ENCODE data around the gene SDK2.

SDK2 gene

DNA sequence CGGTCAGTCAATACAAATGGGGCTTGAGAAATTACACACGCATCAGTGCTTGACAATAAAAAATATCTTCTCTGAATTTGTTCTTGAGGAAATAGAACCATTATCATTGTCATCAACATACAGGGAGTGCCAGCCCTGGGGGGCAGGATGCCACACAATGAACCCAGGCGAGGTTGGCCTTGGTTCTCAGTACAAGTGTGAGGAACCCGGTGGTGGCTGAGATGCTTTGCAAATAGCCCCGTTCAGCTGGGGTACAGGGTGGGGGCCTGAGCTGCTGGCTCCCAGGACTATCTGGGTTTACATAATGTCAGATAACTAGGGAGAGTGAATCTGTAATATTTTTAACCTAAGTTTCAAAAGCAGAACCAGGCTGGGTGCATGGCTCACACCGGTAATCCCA is 219.7 kb downstream of the SDK2 start:
- DNase-seq (ENCODE audit: low read depth): no peak
- TF ChIP-seq, protein P1, sequence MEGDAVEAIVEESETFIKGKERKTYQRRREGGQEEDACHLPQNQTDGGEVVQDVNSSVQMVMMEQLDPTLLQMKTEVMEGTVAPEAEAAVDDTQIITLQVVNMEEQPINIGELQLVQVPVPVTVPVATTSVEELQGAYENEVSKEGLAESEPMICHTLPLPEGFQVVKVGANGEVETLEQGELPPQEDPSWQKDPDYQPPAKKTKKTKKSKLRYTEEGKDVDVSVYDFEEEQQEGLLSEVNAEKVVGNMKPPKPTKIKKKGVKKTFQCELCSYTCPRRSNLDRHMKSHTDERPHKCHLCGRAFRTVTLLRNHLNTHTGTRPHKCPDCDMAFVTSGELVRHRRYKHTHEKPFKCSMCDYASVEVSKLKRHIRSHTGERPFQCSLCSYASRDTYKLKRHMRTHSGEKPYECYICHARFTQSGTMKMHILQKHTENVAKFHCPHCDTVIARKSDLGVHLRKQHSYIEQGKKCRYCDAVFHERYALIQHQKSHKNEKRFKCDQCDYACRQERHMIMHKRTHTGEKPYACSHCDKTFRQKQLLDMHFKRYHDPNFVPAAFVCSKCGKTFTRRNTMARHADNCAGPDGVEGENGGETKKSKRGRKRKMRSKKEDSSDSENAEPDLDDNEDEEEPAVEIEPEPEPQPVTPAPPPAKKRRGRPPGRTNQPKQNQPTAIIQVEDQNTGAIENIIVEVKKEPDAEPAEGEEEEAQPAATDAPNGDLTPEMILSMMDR (conservative IDR thresholded peaks at IDR 0.05; ENCODE audit: low read depth, low read length): no peak
- no peak overlapping the region for H3K4me3 ChIP-seq (ENCODE audit: low read depth, low read length)

DNA sequence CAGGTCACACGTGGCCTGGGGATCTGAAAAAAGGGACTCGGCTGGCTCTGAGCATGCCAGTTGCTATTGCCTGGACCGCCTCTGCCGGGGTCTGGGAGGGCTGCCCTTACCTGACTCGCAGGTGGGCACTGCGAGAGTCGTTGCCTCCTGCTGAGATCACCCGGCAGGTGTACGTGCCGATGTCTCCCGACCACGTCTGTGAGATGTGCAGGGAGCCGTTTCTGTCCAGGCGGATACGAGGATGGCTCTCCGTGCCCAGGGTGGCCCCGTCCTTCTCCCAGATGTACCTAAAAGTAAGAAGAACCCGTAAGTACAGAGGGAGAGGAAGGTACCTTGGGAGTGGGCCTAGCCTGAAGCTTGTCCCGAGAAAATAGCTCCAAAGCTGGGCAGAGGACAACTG is 220.4 kb downstream of the SDK2 start:
- TF ChIP-seq, protein P1 (conservative IDR thresholded peaks at IDR 0.05; ENCODE audit: low read depth, low read length): no peak
- H3K4me3 ChIP-seq (ENCODE audit: low read depth, low read length): no peak overlapping the region

DNA sequence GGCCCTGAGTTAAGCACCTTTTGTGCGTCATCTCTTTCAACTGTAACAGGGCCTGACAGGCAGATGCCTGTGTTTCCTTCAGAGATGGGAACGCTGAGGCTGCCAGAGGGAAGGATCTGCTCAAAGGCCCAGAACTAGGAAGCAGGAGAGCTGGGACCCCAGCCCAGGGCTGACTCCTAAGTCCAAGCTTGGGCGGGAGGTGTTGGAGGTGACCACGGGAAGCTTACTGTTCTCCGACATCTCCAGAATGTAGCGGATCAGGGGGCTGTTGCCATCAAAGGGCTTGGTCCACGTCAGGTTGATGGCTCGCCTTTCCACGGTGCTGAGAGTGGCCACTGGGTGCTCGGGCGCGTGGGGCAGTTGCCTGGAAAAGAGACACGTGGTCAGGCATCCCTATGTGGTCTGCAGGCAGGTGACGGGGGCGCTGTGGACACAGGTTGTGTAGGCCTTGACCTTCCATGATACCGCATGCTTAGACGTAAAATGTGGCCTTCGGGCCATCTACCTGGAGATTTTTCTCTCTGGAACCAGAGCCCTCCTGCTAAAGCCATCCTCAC is 221.0 kb downstream of the SDK2 start:
- TF ChIP-seq, protein P1 (conservative IDR thresholded peaks at IDR 0.05; ENCODE audit: low read depth, low read length): no peak
- no peak for DNase-seq (ENCODE audit: low read depth)

More for the DNA sequence above, 220.4 kb downstream of the SDK2 start:
- DNase-seq (ENCODE audit: low read depth): no peak

DNA sequence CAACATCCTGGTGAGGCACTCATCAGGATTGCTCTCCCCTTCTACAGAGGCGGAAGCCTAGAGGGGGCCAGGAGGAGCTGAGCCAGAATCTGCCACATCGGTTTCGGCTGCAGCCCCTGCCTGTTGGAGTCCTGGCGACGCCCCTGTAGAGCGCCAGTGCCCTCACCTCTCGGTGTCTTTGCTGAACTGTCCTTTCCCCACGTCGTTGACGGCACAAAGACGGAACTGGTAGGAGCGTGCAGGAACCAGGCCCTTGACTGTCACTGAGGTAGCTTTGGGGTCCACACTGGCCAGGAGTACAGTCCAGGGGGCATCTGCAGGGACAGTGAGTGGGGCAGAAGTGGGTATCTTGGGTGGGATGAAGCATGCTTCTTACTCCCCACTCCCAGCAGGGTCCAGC is 222.1 kb downstream of the SDK2 start:
- DNase-seq (ENCODE audit: low read depth): no peak
- no peak overlapping the region for H3K4me3 ChIP-seq (ENCODE audit: low read depth, low read length)
- TF ChIP-seq, protein P1 (conservative IDR thresholded peaks at IDR 0.05; ENCODE audit: low read depth, low read length): no peak

More for the DNA sequence above, 221.0 kb downstream of the SDK2 start:
- no peak overlapping the region for H3K4me3 ChIP-seq (ENCODE audit: low read depth, low read length)

DNA sequence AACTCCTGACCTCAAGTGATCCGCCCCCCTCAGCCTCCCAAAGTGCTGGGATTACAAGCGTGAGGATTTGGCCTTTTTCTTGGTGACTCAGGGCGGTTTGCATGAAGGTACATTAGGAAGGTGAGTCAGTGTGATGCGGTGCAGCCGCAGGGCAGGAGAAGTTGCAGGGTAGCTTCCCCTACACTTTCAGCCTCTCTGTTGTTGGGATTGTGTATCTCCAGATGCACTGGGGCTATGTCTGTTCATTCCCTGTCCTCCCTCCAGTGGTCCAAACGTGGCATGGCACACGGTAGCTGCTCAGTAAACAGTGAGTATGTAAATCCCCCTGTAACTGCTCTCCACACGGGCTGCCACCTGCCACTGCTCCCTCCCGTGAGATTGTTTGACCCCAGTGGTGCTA is 223.3 kb downstream of the SDK2 start:
- peak; percentile 56 for DNase-seq (ENCODE audit: low read depth)
- no peak overlapping the region for H3K4me3 ChIP-seq (ENCODE audit: low read depth, low read length)
- TF ChIP-seq, protein P1 (conservative IDR thresholded peaks at IDR 0.05; ENCODE audit: low read depth, low read length): peak; percentile 64

DNA sequence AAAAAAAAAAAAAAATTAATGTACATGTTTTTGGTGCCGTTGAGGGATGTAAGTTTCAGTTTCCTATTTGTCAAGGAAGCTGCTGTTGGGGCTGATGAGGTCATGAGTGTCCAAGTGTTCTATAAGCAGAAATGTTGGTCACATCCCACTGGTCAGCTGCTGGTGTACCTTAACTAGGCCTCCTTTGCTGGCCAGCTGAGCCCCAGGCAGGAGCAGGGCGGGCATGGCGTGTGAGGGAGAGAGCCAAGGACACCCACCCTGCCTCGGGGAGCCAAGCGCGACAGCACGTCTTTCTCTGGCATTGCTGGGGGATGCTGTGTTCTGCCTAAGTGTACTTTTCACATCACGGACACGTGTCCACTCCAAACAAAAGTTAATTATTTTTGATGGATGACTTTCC is 224.4 kb downstream of the SDK2 start:
- DNase-seq (ENCODE audit: low read depth): no peak
- H3K4me3 ChIP-seq (ENCODE audit: low read depth, low read length): no peak overlapping the region

DNA sequence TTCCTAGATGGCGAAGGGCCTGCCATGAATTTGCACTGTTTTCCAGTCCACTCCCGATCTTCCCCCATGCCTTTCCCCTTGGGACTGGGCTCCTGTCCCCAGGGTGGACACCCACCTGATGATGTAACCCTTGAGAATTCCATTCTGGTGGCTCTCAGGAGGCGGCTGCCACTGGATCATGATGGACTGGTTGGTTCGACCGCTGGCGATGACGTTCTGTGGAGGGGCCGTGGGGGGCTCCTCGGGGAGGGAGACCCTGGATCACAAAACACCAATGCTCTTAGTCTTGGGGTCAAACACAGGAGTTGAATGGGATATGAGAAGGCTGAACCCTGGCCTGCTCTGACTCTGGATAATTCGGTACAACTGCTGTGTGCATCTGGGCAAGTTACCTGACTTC is 225.2 kb downstream of the SDK2 start:
- DNase-seq (ENCODE audit: low read depth): no peak
- TF ChIP-seq, protein P1 (conservative IDR thresholded peaks at IDR 0.05; ENCODE audit: low read depth, low read length): no peak

More for the DNA sequence above, 224.4 kb downstream of the SDK2 start:
- TF ChIP-seq, protein P1 (conservative IDR thresholded peaks at IDR 0.05; ENCODE audit: low read depth, low read length): no peak

More for the DNA sequence above, 225.2 kb downstream of the SDK2 start:
- H3K4me3 ChIP-seq (ENCODE audit: low read depth, low read length): no peak overlapping the region
